ENCODE data around the gene USP48. TPM values are rescaled to one million over a fixed set of nuclear protein-coding genes. Genes with fewer than 3 reads are reported as not detected.

Gene USP48
- total and polyA plus RNA-seq, 2 of the 8 experiments (the other 6 are each of a cell fraction or from before 2014, with no cell fraction given), result 12.8 to 83.5 TPM

DNA sequence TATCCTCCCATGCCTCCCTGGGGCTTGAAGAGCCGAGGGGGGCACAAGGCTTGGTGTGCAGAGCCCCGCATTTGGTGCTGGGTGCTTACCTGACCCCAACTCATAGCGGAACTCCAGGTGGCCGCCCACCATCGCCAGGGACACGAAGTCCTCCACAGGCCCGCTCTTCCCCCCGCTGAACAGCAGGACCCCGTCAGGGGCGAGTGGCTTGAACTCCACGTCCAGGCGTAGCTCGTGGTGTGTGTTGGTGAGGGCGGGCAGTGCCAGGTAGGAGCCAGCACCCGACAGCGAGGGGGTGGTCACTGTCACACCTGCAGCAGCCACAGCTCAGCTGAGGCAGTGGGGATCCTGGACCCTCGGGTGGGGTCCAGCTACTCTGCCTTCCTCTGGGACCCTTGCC, 46.3 kb upstream of the USP48 start (continued):
- no peak for TF ChIP-seq EP300 (IDR thresholded peaks at IDR 0.05; ENCODE audit: borderline replicate concordance in 1 of 2, low read depth in 2 of 2, low read length in 2 of 2)
- no peak for TF ChIP-seq TAF1 (IDR thresholded peaks at IDR 0.05; ENCODE audit: low read depth, low read length)
